ENCODE results near the gene AR. TPM values are rescaled to one million over a fixed set of nuclear protein-coding genes. Genes with fewer than 3 reads are reported as not detected.

The AR gene
- total RNA-seq, 1 experiment from 2014 or later, result 1.7 TPM

DNA sequence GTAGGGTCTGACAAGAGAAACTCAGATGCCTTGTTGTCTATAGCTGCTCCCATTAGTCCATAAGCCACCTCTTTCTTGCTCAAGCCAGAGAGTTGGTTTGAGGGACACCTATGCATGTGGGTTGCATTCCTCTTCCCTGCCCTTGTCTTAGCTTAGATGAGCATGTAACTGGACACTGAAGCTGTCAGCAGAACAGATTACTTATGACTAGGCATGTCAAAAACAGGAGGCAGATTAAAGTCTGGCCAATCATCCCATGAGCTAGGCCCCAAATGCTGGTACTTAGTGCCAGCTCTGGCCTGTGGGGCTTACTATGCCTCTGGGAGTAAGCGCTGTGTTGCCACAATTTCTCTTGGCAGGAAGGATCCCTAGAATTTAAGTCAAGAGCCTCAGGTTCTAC is 215.2 kb downstream of the AR start:
- BruUV-seq (replicated peaks), result no TSS peak
- Histone ChIP-seq H3K79me2 (ENCODE audit: low read depth) (no peaks in the 10 kb centered on the region), H3K4me2 (no peak overlapping the region), H3F3A (ENCODE audit: insufficient read depth, low read depth) (no peaks in the 10 kb centered on the region), H3K27ac (no peak overlapping the region), H3K4me1 (replicated peaks; ENCODE audit: insufficient read depth) (no peaks in the 10 kb centered on the region), H3K4me3 (no peak overlapping the region), H4K20me1 (ENCODE audit: insufficient read depth) (no peaks in the 10 kb centered on the region), H3K36me3 (ENCODE audit: low read depth) (no peaks in the 10 kb centered on the region), H3K9me3 (ENCODE audit: insufficient read depth, low read depth) (no peaks in the 10 kb centered on the region), H2AFZ (no peak overlapping the region), H3K27me3 (ENCODE audit: insufficient read depth, low read depth) (no peaks in the 10 kb centered on the region), H3K9me2 (ENCODE audit: insufficient read depth) (no peaks in the 10 kb centered on the region)
- intact Hi-C loops (cut with micrococcal nuclease; ENCODE audit: unreplicated experiment), result no loop called here
- POLR2A ChIA-PET (ENCODE audit: unreplicated experiment), result no interaction called here
- DNase-seq, result no peak
- TF ChIP-seq, protein P1, sequence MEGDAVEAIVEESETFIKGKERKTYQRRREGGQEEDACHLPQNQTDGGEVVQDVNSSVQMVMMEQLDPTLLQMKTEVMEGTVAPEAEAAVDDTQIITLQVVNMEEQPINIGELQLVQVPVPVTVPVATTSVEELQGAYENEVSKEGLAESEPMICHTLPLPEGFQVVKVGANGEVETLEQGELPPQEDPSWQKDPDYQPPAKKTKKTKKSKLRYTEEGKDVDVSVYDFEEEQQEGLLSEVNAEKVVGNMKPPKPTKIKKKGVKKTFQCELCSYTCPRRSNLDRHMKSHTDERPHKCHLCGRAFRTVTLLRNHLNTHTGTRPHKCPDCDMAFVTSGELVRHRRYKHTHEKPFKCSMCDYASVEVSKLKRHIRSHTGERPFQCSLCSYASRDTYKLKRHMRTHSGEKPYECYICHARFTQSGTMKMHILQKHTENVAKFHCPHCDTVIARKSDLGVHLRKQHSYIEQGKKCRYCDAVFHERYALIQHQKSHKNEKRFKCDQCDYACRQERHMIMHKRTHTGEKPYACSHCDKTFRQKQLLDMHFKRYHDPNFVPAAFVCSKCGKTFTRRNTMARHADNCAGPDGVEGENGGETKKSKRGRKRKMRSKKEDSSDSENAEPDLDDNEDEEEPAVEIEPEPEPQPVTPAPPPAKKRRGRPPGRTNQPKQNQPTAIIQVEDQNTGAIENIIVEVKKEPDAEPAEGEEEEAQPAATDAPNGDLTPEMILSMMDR (conservative IDR thresholded peaks at IDR 0.05), result no peak
- TF ChIP-seq EZH2 (IDR thresholded peaks at IDR 0.05; ENCODE audit: low read depth), result no peak
- CTCF ChIA-PET, result no interaction called here

DNA sequence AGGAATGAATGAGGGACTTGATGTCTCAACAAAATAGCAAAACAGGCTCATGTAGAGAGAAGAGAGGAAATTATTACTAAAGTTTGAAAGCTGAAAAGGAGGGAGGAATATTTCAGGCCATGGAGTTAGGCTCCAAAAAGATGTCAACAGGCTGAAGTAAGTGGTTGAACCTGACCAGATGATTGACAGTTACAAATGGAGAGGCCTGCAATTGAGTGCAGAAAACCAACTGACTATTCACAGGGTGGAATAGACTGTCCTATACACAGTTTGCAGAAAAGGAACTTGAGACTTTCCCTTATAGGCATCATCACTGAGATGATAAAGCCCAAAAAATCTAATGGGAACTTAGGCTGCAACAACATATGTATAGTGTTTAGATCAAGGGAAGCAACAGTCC is 233.3 kb downstream of the AR start:
- Histone ChIP-seq H3K4me3 (no peak overlapping the region), H3K4me1 (replicated peaks; ENCODE audit: insufficient read depth) (no peaks in the 10 kb centered on the region), H3K27me3 (ENCODE audit: insufficient read depth, low read depth) (no peaks in the 10 kb centered on the region), H3K9me3 (ENCODE audit: insufficient read depth, low read depth) (no peaks in the 10 kb centered on the region), H4K20me1 (ENCODE audit: insufficient read depth) (no peaks in the 10 kb centered on the region), H3F3A (ENCODE audit: insufficient read depth, low read depth) (no peaks in the 10 kb centered on the region), H3K9me2 (ENCODE audit: insufficient read depth) (no peaks in the 10 kb centered on the region), H3K36me3 (ENCODE audit: low read depth) (no peaks in the 10 kb centered on the region), H2AFZ (no peak overlapping the region), H3K27ac (no peak overlapping the region), H3K4me2 (no peak overlapping the region), H3K79me2 (ENCODE audit: low read depth) (no peaks in the 10 kb centered on the region)
- ChIA-PET CTCF (no interaction called here), POLR2A (ENCODE audit: unreplicated experiment) (no interaction called here)
- TF ChIP-seq, protein P1 (conservative IDR thresholded peaks at IDR 0.05), result no peak
- TF ChIP-seq EZH2 (IDR thresholded peaks at IDR 0.05; ENCODE audit: low read depth), result no peak
- DNase-seq, result no peak
- intact Hi-C loops (cut with micrococcal nuclease; ENCODE audit: unreplicated experiment), result no loop called here
- BruUV-seq (replicated peaks), result no TSS peak

DNA sequence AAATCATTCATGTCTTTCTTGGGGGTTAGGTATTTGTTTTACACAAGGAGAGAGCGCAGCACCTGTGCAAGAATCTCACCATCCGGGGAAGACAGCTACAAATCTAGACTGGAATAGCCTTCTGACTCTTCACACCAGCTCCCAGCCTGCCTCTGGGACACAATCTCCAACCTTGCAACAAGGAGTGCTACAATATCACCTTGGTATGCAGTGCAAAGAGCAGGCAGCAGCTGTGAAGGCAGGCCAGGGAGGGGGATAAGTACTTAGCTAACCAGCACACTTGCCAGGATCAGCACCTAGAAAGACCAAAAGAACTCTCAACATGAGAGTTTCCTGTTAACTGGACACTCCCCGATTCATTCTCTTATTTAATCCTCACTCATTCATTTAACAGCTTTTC is 235.3 kb downstream of the AR start:
- no peak for DNase-seq
- no peak overlapping the region for H3K4me2 ChIP-seq

More for the DNA sequence above, 235.3 kb downstream of the AR start:
- H3K36me3 ChIP-seq (ENCODE audit: low read depth), result no peaks in the 10 kb centered on the region
- POLR2A ChIA-PET (ENCODE audit: unreplicated experiment), result no interaction called here
- H3F3A ChIP-seq (ENCODE audit: insufficient read depth, low read depth), result no peaks in the 10 kb centered on the region
- H3K4me1 ChIP-seq (replicated peaks; ENCODE audit: insufficient read depth), result no peaks in the 10 kb centered on the region
- H3K4me3 ChIP-seq, result no peak overlapping the region
- BruUV-seq (replicated peaks), result no TSS peak
- intact Hi-C loops (cut with micrococcal nuclease; ENCODE audit: unreplicated experiment), result no loop called here
- no peaks in the 10 kb centered on the region for H4K20me1 ChIP-seq (ENCODE audit: insufficient read depth)
- H3K79me2 ChIP-seq (ENCODE audit: low read depth), result no peaks in the 10 kb centered on the region
- no peak overlapping the region for H2AFZ ChIP-seq
- no peaks in the 10 kb centered on the region for H3K9me2 ChIP-seq (ENCODE audit: insufficient read depth)
- H3K27me3 ChIP-seq (ENCODE audit: insufficient read depth, low read depth), result no peaks in the 10 kb centered on the region
- no peak overlapping the region for H3K27ac ChIP-seq
- CTCF ChIA-PET, result no interaction called here
- H3K9me3 ChIP-seq (ENCODE audit: insufficient read depth, low read depth), result no peaks in the 10 kb centered on the region
- TF ChIP-seq, protein P1 (conservative IDR thresholded peaks at IDR 0.05), result no peak
- TF ChIP-seq EZH2 (IDR thresholded peaks at IDR 0.05; ENCODE audit: low read depth), result no peak
